SK-N-SH treated with all-trans-retinoic acid at 6 μM for 48 hours (cell line): ENCODE data around the gene ANKFN1.

Source experiments
- ATAC-seq: fragments of 200-7000 bp; cut with Tn5 transposase; 3 replicates; pipeline ENCODE4 v1.9.1; 2020; ENCODE audit warnings: mild to moderate bottlenecking, moderate library complexity
- ARNTL ChIP-seq: fragments of 450-650 bp; formaldehyde crosslinking; IDR thresholded peaks from 2 replicates; pipeline ENCODE4 v1.5.0; 2020; ENCODE audit warnings: low read depth, mild to moderate bottlenecking, moderate library complexity, borderline replicate concordance
- BACH2 ChIP-seq: fragments of 250-450 bp; sonication (Bioruptor Pico); IDR thresholded peaks from 2 replicates; pipeline ENCODE4 v1.9.0; 2021; ENCODE audit warnings: mild to moderate bottlenecking, borderline replicate concordance
- CSDC2 ChIP-seq: fragments of 250-450 bp; sonication (Bioruptor Pico); IDR thresholded peaks from 2 replicates; pipeline ENCODE4 v1.5.0; 2020; ENCODE audit warnings: mild to moderate bottlenecking, moderate library complexity
- ESRRG ChIP-seq: fragments of 250-450 bp; sonication (Bioruptor Pico); IDR thresholded peaks from 2 replicates; pipeline ENCODE4 v1.6.1; 2021; ENCODE audit warnings: mild to moderate bottlenecking
- GLIS3 ChIP-seq: fragments of 250-450 bp; sonication (Bioruptor Pico); IDR thresholded peaks from 2 replicates; pipeline ENCODE4 v1.5.0; 2020; ENCODE audit warnings: mild to moderate bottlenecking, moderate library complexity
- ISL1 ChIP-seq: fragments of 250-450 bp; sonication (Bioruptor Pico); IDR thresholded peaks from 2 replicates; pipeline ENCODE4 v2.1.2; 2022; ENCODE audit warnings: mild to moderate bottlenecking, moderate library complexity
- OSR1 ChIP-seq: fragments of 250-450 bp; sonication (Bioruptor Pico); IDR thresholded peaks from 2 replicates; pipeline ENCODE4 v1.8.0; 2022; ENCODE audit warnings: moderate library complexity, mild to moderate bottlenecking, inconsistent platforms
- RARB ChIP-seq: fragments of 250-450 bp; sonication (Bioruptor Pico); IDR thresholded peaks from 2 replicates; pipeline ENCODE4 v1.8.0; 2021; ENCODE audit warnings: mild to moderate bottlenecking, moderate library complexity
- SNAI2 ChIP-seq: fragments of 250-450 bp; sonication (Bioruptor Pico); IDR thresholded peaks from 2 replicates; pipeline ENCODE4 v1.5.0; 2020; ENCODE audit warnings: mild to moderate bottlenecking, moderate library complexity
- TCF4 ChIP-seq: fragments of 250-450 bp; sonication (Bioruptor Pico); IDR thresholded peaks from 2 replicates; pipeline ENCODE4 v1.8.0; 2021; ENCODE audit warnings: mild to moderate bottlenecking, moderate library complexity, borderline replicate concordance
- TOX ChIP-seq: fragments of 250-450 bp; sonication (Bioruptor Pico); IDR thresholded peaks from 2 replicates; pipeline ENCODE4 v1.8.0; 2021; ENCODE audit warnings: mild to moderate bottlenecking, moderate library complexity, borderline replicate concordance
- ZC3H10 ChIP-seq: fragments of 250-450 bp; sonication (Bioruptor Pico); IDR thresholded peaks from 2 replicates; pipeline ENCODE4 v1.5.1; 2021; ENCODE audit warnings: mild to moderate bottlenecking, moderate library complexity
- ZFP3 ChIP-seq: fragments of 250-450 bp; sonication (Bioruptor Pico); IDR thresholded peaks from 2 replicates; pipeline ENCODE4 v1.5.0; 2020; ENCODE audit warnings: mild to moderate bottlenecking, moderate library complexity
- ZFP30 ChIP-seq: fragments of 450-650 bp; formaldehyde crosslinking; IDR thresholded peaks from 2 replicates; pipeline ENCODE4 v1.5.0; 2022; ENCODE audit warnings: mild to moderate bottlenecking, moderate library complexity
- ZNF565 ChIP-seq: fragments of 450-650 bp; formaldehyde crosslinking; conservative IDR thresholded peaks from 2 replicates; pipeline ENCODE4 v1.5.0; 2020; ENCODE audit warnings: low read depth, mild to moderate bottlenecking, moderate library complexity
- ZNF70 ChIP-seq: fragments of 450-650 bp; formaldehyde crosslinking; IDR thresholded peaks from 2 replicates; pipeline ENCODE4 v1.5.0; 2020; ENCODE audit warnings: mild to moderate bottlenecking, moderate library complexity
- ZNF8 ChIP-seq: fragments of 450-650 bp; formaldehyde crosslinking; IDR thresholded peaks from 2 replicates; pipeline ENCODE4 v1.5.0; 2020; ENCODE audit warnings: mild to moderate bottlenecking, moderate library complexity
- TF ChIP-seq, protein P1 (sequence below): fragments of 250-450 bp; sonication (Bioruptor Pico); IDR thresholded peaks from 2 replicates; pipeline ENCODE4 v1.5.0; 2020; ENCODE audit warnings: mild to moderate bottlenecking, moderate library complexity
- TF ChIP-seq, protein P2 (sequence below): fragments of 250-450 bp; sonication (Bioruptor Pico); IDR thresholded peaks from 2 replicates; pipeline ENCODE4 v1.5.1; 2020; ENCODE audit warnings: low read depth, mild to moderate bottlenecking, moderate library complexity
- TF ChIP-seq, protein P3 (sequence below): fragments of 250-450 bp; sonication (Bioruptor Pico); IDR thresholded peaks from 2 replicates; pipeline ENCODE4 v1.8.0; 2021; ENCODE audit warnings: low read depth, mild to moderate bottlenecking, moderate library complexity, borderline replicate concordance
- TF ChIP-seq, protein P4 (sequence below): fragments of 250-450 bp; sonication (Bioruptor Pico); IDR thresholded peaks from 2 replicates; pipeline ENCODE4 v1.5.1; 2021; ENCODE audit warnings: mild to moderate bottlenecking, moderate library complexity
- TF ChIP-seq, protein P5 (sequence below): fragments of 250-450 bp; sonication (Bioruptor Pico); IDR thresholded peaks from 2 replicates; pipeline ENCODE4 v1.8.0; 2020; ENCODE audit warnings: mild to moderate bottlenecking, moderate library complexity, borderline replicate concordance

The ANKFN1 gene

DNA sequence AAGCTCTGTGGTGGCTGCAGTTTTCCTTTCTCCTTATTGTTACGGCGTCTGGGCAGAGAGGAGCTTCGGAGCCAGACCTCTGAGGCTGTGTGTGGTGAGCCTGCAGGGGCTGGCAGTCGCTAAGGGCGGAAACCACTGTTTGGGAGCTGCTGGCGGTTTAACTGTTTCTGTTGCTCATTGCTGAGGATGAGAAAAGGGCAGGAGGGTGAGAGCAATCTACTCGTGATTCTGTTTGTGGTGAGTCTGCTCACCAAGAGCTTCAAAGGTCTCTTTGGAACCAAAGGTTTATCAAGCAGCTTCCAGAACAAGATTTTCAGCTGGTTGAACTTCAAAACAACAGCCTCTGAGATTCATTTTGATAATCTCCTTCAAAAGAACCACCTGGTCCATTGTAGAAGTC is 143.9 kb downstream of the ANKFN1 start:
- TF ChIP-seq, protein P1, sequence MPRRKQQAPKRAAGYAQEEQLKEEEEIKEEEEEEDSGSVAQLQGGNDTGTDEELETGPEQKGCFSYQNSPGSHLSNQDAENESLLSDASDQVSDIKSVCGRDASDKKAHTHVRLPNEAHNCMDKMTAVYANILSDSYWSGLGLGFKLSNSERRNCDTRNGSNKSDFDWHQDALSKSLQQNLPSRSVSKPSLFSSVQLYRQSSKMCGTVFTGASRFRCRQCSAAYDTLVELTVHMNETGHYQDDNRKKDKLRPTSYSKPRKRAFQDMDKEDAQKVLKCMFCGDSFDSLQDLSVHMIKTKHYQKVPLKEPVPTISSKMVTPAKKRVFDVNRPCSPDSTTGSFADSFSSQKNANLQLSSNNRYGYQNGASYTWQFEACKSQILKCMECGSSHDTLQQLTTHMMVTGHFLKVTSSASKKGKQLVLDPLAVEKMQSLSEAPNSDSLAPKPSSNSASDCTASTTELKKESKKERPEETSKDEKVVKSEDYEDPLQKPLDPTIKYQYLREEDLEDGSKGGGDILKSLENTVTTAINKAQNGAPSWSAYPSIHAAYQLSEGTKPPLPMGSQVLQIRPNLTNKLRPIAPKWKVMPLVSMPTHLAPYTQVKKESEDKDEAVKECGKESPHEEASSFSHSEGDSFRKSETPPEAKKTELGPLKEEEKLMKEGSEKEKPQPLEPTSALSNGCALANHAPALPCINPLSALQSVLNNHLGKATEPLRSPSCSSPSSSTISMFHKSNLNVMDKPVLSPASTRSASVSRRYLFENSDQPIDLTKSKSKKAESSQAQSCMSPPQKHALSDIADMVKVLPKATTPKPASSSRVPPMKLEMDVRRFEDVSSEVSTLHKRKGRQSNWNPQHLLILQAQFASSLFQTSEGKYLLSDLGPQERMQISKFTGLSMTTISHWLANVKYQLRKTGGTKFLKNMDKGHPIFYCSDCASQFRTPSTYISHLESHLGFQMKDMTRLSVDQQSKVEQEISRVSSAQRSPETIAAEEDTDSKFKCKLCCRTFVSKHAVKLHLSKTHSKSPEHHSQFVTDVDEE (CRISPR knock-in tag), result no peak
- TF ChIP-seq ESRRG (CRISPR knock-in tag) (no peak), CSDC2 (CRISPR knock-in tag) (no peak), ZNF565 (CRISPR knock-in tag) (no peak), ARNTL (no peak), BACH2 (CRISPR knock-in tag) (no peak), GLIS3 (CRISPR knock-in tag) (no peak), SNAI2 (no peak), ISL1 (CRISPR knock-in tag) (no peak), TOX (CRISPR knock-in tag) (no peak), OSR1 (CRISPR knock-in tag) (no peak), ZFP30 (CRISPR knock-in tag) (no peak), ZNF70 (CRISPR knock-in tag) (no peak), TCF4 (no peak)
- TF ChIP-seq, protein P2, sequence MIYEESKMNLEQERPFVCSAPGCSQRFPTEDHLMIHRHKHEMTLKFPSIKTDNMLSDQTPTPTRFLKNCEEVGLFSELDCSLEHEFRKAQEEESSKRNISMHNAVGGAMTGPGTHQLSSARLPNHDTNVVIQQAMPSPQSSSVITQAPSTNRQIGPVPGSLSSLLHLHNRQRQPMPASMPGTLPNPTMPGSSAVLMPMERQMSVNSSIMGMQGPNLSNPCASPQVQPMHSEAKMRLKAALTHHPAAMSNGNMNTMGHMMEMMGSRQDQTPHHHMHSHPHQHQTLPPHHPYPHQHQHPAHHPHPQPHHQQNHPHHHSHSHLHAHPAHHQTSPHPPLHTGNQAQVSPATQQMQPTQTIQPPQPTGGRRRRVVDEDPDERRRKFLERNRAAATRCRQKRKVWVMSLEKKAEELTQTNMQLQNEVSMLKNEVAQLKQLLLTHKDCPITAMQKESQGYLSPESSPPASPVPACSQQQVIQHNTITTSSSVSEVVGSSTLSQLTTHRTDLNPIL (CRISPR knock-in tag), result no peak
- TF ChIP-seq, protein P3, sequence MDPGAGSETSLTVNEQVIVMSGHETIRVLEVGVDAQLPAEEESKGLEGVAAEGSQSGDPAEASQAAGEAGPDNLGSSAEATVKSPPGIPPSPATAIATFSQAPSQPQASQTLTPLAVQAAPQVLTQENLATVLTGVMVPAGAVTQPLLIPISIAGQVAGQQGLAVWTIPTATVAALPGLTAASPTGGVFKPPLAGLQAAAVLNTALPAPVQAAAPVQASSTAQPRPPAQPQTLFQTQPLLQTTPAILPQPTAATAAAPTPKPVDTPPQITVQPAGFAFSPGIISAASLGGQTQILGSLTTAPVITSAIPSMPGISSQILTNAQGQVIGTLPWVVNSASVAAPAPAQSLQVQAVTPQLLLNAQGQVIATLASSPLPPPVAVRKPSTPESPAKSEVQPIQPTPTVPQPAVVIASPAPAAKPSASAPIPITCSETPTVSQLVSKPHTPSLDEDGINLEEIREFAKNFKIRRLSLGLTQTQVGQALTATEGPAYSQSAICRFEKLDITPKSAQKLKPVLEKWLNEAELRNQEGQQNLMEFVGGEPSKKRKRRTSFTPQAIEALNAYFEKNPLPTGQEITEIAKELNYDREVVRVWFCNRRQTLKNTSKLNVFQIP, result no peak
- TF ChIP-seq, protein P4, sequence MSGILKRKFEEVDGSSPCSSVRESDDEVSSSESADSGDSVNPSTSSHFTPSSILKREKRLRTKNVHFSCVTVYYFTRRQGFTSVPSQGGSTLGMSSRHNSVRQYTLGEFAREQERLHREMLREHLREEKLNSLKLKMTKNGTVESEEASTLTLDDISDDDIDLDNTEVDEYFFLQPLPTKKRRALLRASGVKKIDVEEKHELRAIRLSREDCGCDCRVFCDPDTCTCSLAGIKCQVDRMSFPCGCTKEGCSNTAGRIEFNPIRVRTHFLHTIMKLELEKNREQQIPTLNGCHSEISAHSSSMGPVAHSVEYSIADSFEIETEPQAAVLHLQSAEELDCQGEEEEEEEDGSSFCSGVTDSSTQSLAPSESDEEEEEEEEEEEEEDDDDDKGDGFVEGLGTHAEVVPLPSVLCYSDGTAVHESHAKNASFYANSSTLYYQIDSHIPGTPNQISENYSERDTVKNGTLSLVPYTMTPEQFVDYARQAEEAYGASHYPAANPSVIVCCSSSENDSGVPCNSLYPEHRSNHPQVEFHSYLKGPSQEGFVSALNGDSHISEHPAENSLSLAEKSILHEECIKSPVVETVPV (CRISPR knock-in tag), result no peak
- TF ChIP-seq, protein P5, sequence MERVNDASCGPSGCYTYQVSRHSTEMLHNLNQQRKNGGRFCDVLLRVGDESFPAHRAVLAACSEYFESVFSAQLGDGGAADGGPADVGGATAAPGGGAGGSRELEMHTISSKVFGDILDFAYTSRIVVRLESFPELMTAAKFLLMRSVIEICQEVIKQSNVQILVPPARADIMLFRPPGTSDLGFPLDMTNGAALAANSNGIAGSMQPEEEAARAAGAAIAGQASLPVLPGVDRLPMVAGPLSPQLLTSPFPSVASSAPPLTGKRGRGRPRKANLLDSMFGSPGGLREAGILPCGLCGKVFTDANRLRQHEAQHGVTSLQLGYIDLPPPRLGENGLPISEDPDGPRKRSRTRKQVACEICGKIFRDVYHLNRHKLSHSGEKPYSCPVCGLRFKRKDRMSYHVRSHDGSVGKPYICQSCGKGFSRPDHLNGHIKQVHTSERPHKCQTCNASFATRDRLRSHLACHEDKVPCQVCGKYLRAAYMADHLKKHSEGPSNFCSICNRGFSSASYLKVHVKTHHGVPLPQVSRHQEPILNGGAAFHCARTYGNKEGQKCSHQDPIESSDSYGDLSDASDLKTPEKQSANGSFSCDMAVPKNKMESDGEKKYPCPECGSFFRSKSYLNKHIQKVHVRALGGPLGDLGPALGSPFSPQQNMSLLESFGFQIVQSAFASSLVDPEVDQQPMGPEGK, result no peak
- ATAC-seq, result peak; percentile 71

DNA sequence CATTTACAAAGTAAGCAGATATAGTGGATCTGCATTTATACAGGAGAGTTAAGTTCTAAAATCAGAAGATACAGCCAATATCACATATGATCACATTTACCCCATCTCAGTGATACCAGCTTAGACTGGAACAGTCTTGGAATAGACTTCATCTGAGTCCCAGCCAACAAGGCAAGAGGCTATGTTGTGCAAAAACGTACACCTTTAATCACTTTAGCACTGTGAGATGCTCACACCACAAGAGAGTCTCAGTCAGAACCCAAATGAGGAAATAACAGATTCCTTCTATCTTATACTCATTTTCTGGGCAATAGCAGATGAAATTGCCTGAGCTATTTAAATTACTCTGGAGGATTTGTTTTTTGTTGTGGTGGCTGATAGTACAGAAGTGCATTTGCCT is 145.6 kb downstream of the ANKFN1 start:
- TF ChIP-seq OSR1 (CRISPR knock-in tag) (no peak), BACH2 (CRISPR knock-in tag) (no peak), ZFP3 (no peak), TCF4 (no peak), ZC3H10 (CRISPR knock-in tag) (no peak), ZNF8 (CRISPR knock-in tag) (no peak), ESRRG (CRISPR knock-in tag) (no peak), SNAI2 (no peak), ZFP30 (CRISPR knock-in tag) (no peak), ZNF565 (CRISPR knock-in tag) (no peak), TOX (CRISPR knock-in tag) (no peak), RARB (CRISPR knock-in tag) (no peak), CSDC2 (CRISPR knock-in tag) (no peak), ZNF70 (CRISPR knock-in tag) (no peak)
- TF ChIP-seq, protein P2 (CRISPR knock-in tag), result no peak
- TF ChIP-seq, protein P1 (CRISPR knock-in tag), result no peak
- TF ChIP-seq, protein P3, result no peak
- TF ChIP-seq, protein P4 (CRISPR knock-in tag), result no peak
- ATAC-seq, result no peak
